COLO829 (cell line): Measurements from ENCODE around the gene ZNF138.
A peak's percentile ranks its signal among the peaks of the same experiment; 100 is the strongest.

ENCODE experiments used
- DNase-seq: peaks from one replicate; pipeline ENCODE4 v3.0.0; 2012; ENCODE audit warnings: low spot score

Gene ZNF138

DNA sequence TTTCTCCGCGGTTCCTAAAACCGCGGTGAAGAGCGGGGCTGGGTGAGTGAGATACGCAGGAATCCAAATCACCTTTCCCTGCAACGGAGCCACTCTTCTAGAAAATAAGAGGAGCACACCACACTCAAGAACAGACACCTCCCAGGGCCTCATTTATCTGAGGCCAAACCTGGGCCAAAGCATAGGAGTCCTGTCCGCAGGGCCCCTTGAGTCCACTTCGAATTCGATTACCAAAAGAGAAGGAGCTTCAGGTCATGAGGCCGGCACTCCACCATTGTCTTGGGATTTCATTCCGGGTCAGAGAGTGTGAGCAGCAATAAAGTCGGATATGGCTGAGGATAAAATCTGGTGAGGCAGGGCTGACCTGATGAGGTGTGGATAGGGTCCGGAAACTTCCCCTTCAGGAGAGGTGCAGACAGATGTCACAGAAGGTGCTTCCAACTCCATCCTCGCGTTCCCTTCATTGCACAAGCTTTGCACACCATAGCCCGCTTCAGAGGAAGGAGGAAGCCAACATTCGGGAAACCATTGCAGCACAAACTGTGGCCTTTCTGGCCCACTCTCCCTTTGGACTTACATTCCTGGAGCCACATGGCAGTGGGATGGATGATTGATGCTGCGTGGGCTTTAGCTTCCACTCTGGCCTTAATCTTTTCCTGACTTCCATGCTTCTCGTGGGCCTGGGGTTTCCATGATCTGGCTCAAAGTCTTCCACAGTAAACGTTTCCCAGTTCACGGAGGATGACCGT lies 81.6 kb downstream of the ZNF138 start:
- DNase-seq: no peak

DNA sequence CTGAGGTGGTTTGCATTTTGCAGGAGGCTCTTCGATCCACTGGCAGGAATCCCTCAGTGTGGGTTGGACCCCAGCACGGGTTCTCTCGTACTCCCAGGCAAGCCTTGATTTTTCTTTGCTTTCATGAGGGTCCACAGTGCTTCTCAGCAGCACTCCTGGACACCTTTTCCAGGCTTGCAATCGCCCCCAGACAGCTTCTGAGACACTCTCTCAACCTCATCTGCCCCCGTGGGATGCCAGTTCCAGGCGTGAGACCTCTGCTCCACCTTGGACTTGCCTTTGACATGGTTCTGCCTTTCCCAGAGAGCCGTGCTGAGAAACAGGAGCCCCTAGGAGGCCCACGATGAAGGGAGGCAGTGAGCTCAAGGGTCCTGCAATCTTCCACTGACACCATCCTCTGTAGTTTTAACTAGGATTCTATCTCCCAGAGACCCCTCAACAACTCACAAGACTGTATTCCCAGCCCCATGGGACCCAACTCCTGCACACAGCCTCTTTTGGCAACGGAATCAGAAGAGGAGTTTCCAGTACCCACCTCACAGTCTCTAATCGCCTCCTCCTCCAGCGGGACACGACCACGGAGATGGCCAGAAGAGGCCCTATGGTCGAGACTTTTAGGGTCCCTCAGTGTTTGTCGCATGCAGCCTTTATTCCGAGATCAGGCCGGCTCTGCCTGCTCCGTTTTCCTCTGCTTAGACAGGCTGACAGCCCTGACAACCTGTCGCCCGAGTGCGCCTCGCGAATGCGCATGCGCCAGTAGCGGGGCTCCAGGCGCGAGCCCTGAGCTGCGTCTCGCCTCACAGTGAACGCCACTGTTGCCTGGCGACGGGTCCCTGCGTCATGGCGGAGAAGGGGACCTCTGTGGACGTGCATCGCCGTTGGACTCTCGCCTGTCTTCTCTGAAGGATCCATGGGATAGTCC lies 82.8 kb downstream of the ZNF138 start:
- DNase-seq: peak; percentile 57

DNA sequence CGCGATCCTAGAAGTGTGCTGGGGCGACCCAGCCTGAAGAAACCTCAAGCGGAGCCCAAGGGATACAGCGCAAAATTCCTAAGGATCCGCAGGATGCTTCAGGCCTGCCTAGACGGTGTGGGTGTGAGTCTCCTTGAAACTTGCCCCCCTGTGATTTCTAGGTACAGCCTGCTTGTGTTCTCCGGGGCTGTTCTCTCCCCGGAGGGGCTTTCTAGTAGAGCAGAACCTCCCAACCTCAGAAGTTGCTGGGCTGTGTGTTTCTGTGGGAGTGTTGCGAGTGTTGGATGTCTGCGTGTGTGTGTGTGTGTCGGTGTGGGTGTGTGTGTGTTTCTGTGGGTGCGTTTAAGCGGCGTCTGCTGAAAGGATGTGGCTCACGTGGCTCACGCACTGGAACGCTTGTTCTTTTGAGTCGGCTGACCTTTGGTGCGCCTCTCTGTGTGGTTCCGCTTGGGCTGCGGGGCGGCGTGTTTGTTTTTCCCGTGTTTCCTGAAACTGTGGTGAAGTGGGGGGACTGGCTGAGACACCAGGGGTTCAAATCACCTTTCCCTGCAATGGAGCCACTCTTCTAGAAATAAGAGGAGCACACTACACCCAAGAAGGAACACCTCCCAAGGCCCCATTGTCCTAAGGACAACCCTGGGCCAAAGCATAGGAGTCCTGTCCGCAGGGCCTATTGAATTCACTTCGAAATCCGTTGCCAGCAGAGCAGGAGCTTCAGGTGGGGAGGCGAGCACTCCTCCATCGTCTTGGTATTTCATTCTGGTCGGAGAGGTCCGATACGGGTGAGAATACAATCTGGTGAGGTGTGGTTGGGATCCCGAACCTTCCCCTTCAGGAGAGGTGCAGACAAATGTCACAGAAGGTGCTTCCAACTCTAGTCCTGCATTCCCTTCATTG lies 83.7 kb downstream of the ZNF138 start:
- no peak for DNase-seq

DNA sequence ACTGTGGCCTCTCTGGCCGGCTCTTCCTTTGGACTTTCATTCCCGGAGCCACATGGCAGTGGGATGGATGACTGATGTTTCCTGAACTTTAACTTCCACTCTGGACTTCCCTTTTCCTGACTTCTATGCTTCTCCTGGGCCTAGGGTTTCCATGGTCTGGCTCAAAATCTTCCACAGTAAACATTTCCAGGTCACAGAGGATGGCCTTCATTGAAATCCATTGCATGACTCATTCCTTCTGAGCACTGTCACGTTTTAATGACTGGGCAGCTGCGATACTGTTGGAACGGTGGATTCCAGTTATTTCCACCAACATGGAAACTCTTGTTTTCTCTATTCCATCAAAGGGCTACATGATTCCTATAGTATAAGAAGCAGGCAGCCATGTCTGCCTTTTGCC lies 84.5 kb downstream of the ZNF138 start:
- peak; percentile 69 for DNase-seq

DNA sequence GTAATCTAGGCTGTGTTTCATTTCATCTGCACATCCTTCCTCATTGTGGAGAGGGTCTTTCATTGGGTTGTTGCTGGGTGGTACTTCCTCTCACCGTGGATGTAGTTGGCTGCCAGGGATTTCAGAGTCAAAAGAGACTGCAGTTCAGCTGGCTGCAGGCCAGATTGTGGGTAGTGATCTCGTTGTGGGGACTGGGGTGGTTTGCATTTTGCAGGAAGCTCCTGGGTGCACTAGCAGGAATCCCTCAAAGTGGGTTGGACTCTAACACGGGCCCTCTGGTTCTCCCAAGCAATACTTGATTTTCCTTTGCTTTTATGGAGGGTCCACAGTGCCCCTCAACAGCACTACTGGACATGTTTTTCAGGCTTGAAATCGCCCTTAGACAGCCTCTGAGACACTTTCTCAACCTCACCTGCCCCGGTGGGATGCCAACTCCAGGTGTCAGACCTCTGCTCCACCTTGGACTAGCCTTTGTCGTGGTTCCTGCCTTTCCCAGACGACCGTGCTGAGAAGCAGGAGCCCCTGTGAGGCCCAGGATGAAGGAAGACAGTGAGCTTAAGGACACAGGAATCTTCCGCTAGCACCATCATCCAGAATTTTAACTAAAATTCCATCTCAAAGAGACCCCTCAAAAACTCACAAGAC lies 85.0 kb downstream of the ZNF138 start:
- DNase-seq: no peak

DNA sequence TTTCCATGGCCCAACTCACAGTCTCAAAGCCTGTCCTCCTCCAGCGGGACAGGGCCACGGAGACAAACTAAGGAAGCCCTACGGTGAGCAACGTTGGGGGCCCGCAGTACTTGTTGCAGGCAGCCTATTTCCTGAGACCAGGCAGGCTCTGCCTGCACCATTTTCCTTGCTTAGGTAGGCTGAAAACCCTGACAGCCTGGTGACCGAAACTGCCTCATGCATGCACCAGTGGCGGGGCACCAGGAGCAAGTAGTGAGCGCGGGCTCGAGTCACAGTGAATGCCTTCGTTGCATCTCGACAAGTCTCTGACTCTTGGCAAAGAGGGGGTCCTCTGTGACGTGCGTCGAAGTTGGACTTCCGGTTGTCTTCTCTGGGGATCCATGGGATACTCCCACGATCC lies 85.6 kb downstream of the ZNF138 start:
- no peak for DNase-seq

DNA sequence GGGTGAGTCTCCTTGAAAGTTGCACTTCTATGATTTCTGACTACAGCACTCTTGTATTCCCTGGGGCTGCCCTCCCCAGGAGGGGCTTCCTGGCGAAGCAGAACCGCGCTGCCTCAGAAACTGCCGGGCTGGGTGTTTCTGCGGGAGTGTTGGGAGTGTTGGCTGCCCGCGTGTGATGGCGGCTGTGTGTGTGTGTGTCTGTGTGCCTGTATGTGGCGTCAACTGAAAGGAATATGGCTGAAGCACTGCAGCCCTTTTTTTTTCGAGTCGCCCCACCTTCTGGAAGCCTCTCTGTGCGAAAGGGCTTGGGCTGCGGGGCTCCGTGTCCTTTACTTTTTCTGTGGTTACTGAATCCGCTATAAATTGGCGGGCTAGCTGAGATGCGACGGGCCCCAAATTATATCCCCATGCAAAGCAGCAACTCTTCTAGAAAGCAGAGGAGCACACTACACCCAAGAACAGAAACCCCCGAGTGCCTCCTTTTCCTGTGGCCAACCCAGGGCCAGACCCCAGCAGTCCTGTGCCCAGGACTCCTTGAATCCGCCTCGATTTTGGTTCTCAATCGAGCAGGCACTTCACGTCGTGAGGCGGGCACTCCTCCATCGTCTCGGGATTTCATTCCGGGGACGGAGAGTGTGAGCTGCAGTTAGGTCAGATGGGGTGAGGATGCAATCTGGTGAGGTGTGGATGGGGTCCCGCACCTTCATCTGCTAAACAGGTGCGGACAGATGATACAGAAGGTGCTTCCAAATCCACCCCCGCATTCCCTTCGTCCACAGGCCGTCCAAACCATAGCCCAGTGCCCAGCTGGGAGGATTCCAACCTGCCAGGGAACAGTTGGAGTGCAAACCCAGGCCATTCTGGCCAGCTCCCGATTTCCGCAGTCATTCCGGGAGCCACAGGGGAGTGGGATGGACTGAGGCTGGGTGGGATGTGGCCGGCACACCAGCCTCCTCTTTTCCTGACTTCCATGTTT lies 86.4 kb downstream of the ZNF138 start:
- no peak for DNase-seq

DNA sequence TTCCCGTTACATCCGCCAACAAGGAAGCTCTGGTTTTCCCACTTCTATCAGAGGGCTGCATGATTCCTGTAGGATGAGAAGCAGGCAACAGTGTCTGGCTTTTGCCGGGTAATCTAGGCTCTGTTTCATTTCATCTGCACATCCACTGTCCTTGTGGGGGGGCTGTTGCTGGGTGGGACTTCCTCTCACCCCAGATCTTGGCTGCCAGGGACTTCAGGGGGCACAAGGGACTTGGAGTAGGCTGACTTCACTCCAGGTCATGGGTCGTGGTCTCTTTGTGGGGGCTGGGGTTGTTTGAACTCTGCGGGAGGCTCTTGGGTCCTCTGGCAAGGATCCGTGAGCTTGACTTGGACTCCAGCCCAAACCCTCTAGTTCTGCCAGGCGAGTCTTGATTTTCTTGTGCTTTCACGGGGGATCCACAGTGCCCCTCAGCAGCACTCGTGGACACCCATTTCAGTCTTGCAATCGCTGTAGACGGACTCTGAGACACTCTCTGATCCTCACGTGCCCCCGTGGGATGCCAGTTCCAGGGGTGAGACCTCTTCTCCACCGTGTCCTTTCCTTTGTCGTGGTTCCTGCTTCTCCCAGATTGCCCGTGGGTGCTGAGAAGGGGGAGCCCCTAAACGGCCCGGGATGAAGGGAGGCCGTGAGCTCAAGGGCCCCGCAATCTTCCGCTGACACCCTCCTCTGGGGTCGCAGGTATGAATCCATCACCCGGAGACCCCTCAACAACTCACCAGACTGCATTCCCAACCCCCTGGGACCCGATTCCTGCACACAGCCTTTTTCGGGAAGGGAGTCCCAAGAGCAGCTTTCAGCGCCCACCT lies 87.4 kb downstream of the ZNF138 start:
- no peak for DNase-seq

DNA sequence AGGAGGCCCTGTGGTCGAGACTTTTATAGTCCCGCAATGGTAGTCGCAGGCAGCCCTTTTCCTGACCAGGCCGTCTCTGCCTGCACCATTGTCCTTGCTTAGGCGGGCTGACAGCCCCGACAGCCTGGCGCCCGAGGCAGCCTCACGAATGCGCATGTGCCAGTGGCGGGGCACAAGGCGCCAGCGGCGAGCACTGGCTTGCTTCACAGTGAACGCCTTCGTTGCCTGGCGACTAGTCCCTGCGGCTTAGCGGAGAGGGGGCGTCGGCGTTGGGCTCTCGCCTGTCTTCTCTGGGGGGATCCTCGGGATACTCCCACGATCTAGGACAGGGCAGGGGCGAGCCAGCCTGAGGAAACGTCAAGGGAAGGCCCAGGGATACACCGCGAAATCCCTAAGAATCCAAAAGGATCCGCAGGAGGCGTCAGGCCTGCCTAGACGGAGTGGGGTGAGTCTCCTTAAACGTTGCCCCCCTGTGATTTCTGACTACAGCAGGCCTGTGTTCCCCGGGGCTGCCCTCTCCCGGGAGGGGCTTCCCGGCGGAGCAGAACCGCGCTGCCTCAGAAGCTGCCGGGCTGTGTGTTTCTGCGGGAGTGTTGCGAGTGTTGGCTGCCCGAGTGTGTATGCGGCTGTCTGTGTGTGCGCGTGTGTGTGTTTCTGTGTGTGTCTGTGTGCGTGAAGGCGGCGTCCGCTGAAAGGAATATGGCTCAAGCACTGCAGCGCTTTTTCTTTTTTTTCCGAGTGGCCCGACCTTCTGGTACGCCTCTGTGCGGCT lies 88.3 kb downstream of the ZNF138 start:
- no peak for DNase-seq
